Thoracic aorta (tissue), 2 donors: ENCODE measurements around the gene PLPP6. TPM values are rescaled to one million over a fixed set of nuclear protein-coding genes. Genes with fewer than 3 reads are reported as not detected.
A peak's percentile ranks its signal among the peaks of the same experiment; 100 is the strongest.

Experiments
- ATAC-seq: fragments of 150-250 bp; one replicate; pipeline ENCODE4 v1.8.0; 2017; ENCODE audit warnings: low read depth; ENCODE audit not compliant: insufficient number of reproducible peaks, low FRiP score
- DNase-seq: peaks from one replicate; pipeline ENCODE4 v3.0.0-alpha.2; 2020; ENCODE audit warnings: low spot score
- H3K27ac ChIP-seq, 2 donors: fragments of 200-600 bp; sonication (generic); 1 replicate in 1 of 2; 2 replicates in 1 of 2; pipeline ENCODE4 v1.5.1; 2016; ENCODE audit warnings: mild to moderate bottlenecking in 2 of 2, moderate library complexity in 2 of 2
- H3K27me3 ChIP-seq: fragments of 200-600 bp; sonication (generic); replicated peaks from 2 replicates; pipeline ENCODE4 v1.6.0; 2016; ENCODE audit warnings: mild to moderate bottlenecking; ENCODE audit not compliant: insufficient read depth
- H3K36me3 ChIP-seq: fragments of 200-600 bp; sonication (generic); one replicate; pipeline ENCODE4 v1.5.1; 2016
- H3K4me1 ChIP-seq, 2 donors: fragments of 200-600 bp; sonication (generic); 1 replicate in 1 of 2; 2 replicates in 1 of 2; pipeline versions ENCODE4 v1.5.1 to v1.6.0; 2016; ENCODE audit warnings: low read depth in 2 of 2, mild to moderate bottlenecking in 1 of 2; ENCODE audit not compliant: control insufficient read depth in 1 of 2
- H3K4me3 ChIP-seq: fragments of 200-600 bp; sonication (generic); 2 replicates; pipeline ENCODE4 v1.5.1; 2016; ENCODE audit warnings: mild to moderate bottlenecking
- H3K9me3 ChIP-seq: fragments of 200-600 bp; sonication (generic); 2 replicates; pipeline ENCODE4 v1.5.1; 2016
- CTCF ChIP-seq: fragments of 200-600 bp; sonication (generic); IDR thresholded peaks from one replicate; pipeline ENCODE4 v1.5.1; 2019; ENCODE audit warnings: antibody characterized with exemption
- total RNA-seq, 2 donors: library from RNA; depleted of rRNA; stranded (reverse); fragments of >200 nt; gene quantifications; one replicate each; pipeline versions ENCODE4 v1.1.0 to v1.2.3, GENCODE V29; 2016

Gene PLPP6
- total RNA-seq, 2 donors from 2014 or later, result 4.5 to 5.0 TPM

GRCh38 chr9:4661611-4662010, 483 bp upstream of the PLPP6 start:
- Histone ChIP-seq H3K36me3 (no peaks in the 10 kb centered on the region), H3K4me3 (peak overlapping the region; percentile 90), H3K27ac (peak overlapping the region; percentile 64 to 74), H3K4me1 (peaks cover 13 to 44% of the 10 kb centered on the region in 2 donors), H3K27me3 (no peaks in the 10 kb centered on the region), H3K9me3 (no peaks in the 10 kb centered on the region)
- TF ChIP-seq CTCF, result no peak
- DNase-seq (no peak), ATAC-seq (no peak)

- Histone ChIP-seq H3K27ac (peak overlapping the region; percentile 64 to 74), H3K27me3 (no peaks in the 10 kb centered on the region), H3K36me3 (no peaks in the 10 kb centered on the region), H3K9me3 (no peaks in the 10 kb centered on the region), H3K4me1 (peaks cover 13 to 47% of the 10 kb centered on the region in 2 donors), H3K4me3 (peak overlapping the region; percentile 90)
- TF ChIP-seq CTCF, result no peak
- ATAC-seq (no peak), DNase-seq (no peak)
Observed at GRCh38 chr9:4662989-4663792, 1.1 kb downstream of the PLPP6 start.

- TF ChIP-seq CTCF, result no peak
- H3K4me3 ChIP-seq, result peak overlapping the region; percentile 90
- H3K27ac ChIP-seq, result no peak overlapping the region
- no peaks in the 10 kb centered on the region for H3K36me3 ChIP-seq
- peaks cover 13 to 47% of the 10 kb centered on the region in 2 donors for H3K4me1 ChIP-seq
- DNase-seq, result no peak
- H3K27me3 ChIP-seq, result no peaks in the 10 kb centered on the region
- ATAC-seq, result no peak
- H3K9me3 ChIP-seq, result no peaks in the 10 kb centered on the region
Observed at GRCh38 chr9:4663956-4664355, 1.9 kb downstream of the PLPP6 start.

- peaks cover 13 to 47% of the 10 kb centered on the region in 2 donors for H3K4me1 ChIP-seq
- ATAC-seq (no peak), DNase-seq (no peak)
- H3K4me3 ChIP-seq, result no peak overlapping the region
- no peak for TF ChIP-seq CTCF
- H3K27me3 ChIP-seq, result no peaks in the 10 kb centered on the region
- H3K36me3 ChIP-seq, result no peaks in the 10 kb centered on the region
- H3K9me3 ChIP-seq, result no peaks in the 10 kb centered on the region
- no peak overlapping the region for H3K27ac ChIP-seq
Observed at GRCh38 chr9:4665357-4665756, 3.3 kb downstream of the PLPP6 start.

GRCh38 chr9:4666042-4666699, 4.1 kb downstream of the PLPP6 start, which contains the start of gene SPATA6L:
TSS of gene SPATA6L (minus strand) at chr9:4666480. CDS start at chr9:4666250, 230 bp downstream.
- ATAC-seq (no peak), DNase-seq (peak; percentile 21)
- TF ChIP-seq CTCF, result no peak
- Histone ChIP-seq H3K4me3 (peak within 1 kb of the TSS; percentile 68), H3K27me3 (no peaks in the 10 kb centered on the region), H3K27ac (peak within 1 kb of the TSS in 1 of 2 donors; percentile 52), H3K36me3 (no peaks in the 10 kb centered on the region), H3K4me1 (peaks cover 13 to 44% of the 10 kb centered on the region in 2 donors), H3K9me3 (no peaks in the 10 kb centered on the region)
